Activated CD8-positive, alpha-beta memory T cell treated with anti-CD3 and anti-CD28 coated beads, Interleukin-2, amount 50 U/mL, for 1 hour (primary cell): ENCODE measurements around the gene PPM1B.
"Not testable (repeated sequence)": the region's sequence is repeated elsewhere in the genome, so short reads cannot be mapped to it uniquely, and the experiment has no call there.

Source experiments
- DNase-seq: peaks from one replicate; pipeline ENCODE4 v3.0.0-alpha.2; 2020; ENCODE audit errors: extremely low read depth

The PPM1B gene

DNA sequence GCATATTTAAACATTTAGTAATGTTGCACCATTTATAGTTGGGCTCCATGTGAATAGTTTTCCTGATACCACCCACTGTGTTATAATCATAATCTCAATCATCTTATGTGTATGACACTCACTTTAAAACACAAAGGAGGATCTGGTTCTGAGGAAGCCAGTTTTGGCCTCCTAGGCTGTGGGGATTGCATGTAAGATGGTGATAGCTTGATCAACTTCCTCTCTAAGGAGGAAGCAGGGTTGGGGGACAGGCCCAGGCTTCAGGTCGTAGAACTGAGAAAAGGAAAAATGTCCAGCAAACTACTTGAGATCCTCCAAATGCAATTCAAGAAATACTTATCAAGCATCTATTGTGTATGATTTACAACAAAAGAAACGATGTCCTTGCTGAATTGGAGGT is 4.9 kb upstream of the PPM1B start:
- DNase-seq = no peak

GRCh38 chr2:44164617-44165016 is 4.1 kb upstream of the PPM1B start:
- DNase-seq = no peak

GRCh38 chr2:44166096-44166495 is 2.6 kb upstream of the PPM1B start:
- DNase-seq = no peak

- DNase-seq = no peak
Observed at GRCh38 chr2:44167311-44167907, 1.3 kb upstream of the PPM1B start.

DNA sequence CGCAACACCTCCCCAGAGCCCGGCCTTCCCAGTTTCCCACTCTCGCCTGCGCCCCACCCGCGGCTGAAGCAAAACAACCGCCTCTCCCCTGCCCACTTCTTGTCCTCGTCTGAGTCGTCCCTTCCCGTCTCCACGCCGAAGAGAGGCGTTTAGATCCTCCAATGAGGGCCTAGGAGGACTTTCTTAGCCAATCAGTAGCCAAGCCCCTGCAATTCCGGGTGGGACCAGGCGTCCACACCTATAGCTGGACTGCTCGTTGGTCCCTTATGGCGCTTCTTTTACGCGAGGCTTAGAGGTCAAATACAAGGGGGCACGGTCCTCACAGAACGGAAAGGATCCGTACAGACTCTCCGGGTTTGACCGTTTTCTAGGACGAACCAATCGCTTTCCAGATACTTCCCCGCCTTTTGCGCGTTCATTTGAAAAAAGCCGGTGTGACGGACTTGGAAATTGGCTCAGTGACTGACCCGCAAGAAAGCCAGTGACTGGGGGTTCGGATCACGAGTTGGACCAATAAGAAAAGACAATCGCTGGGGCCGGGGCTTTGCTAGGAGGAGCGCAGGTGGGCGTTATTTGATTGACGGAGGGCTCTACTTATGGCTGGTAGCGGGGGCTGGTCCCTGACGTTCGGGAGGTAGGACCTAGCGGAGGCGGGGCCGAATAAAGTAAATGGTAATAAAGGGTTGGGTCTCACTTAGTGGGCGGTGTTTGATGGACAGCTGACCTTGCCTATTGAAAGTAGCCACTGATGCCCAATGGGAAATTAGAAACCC is 581 bp upstream of the PPM1B start:
- DNase-seq = peak; percentile 98

DNA sequence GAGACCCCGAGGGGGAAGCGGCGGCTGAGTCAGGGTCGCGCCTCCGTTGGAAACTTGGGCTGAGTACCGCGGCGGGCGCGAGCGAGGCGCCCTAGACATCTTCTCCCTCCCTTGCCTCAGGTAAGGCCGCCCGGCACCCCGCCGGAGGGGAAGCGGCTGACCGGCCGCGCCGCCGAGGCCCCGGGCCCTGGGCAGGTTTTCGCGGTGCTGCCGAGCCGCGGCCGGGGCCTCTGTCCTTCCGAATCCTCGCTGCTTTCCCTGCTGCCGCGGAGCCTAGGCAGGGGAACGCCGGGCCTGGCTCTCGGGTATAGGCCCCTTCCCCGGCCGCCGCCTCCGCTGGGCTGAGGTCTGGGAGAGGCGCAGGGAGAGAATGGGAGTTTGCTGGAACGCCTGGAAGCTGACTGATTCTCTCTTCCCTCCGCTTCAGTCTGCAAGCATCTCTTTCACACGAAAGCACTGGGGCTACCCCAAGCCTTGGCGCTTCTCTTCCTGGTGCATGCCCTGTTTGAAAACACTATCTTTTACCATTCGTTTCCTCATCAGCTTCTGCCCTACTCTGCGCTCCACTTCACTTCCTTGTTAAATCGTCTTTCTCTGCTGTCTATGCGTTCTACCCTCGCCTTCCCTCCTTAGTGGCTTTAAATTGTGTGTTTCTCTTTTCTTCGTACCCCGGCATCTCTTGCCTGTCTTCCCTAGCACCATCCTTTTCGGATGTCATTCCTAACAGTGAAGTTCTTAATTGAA is 652 bp downstream of the PPM1B start:
- DNase-seq = no peak

DNA sequence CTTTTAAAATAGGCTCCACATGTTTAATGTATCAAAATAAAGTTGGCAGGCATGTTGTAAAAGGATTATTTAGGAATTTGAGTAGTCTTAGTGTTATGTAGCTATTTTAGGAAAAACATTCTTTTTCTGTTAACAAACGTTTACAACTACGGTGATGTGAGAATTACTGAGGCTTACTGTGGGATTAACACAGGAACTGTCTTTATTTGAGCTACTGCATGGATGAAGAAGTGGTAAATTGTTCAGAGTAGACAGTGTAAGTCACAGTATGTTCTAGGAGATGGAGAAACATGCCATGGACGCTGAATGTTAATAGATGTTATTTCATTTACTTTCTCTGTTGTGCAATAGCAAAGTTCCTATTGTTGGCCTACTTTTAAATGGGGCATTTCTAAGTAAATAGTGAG is 1.6 kb downstream of the PPM1B start:
- no peak for DNase-seq

- no peak for DNase-seq
Observed at GRCh38 chr2:44171018-44171417, 2.3 kb downstream of the PPM1B start.

DNA sequence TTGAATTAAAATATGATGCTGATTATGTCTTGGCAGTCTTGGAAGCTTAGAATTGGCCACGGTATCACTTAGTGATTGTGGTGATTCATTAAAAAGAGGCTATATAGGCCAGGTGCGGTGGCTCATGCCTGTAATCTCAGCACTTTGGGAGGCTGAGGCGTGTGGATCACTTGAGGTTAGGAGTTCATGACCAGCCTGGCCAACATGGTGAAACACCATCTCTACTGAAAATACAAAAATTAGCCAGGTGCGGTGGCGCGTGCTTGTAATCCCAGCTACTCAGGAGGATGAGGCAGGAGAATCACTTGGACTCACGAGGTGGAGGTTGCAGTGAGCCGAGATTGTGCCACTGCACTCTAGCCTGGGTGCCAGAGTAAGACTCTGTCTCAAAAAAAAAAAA is 2.8 kb downstream of the PPM1B start:
- not testable (repeated sequence) for DNase-seq

DNA sequence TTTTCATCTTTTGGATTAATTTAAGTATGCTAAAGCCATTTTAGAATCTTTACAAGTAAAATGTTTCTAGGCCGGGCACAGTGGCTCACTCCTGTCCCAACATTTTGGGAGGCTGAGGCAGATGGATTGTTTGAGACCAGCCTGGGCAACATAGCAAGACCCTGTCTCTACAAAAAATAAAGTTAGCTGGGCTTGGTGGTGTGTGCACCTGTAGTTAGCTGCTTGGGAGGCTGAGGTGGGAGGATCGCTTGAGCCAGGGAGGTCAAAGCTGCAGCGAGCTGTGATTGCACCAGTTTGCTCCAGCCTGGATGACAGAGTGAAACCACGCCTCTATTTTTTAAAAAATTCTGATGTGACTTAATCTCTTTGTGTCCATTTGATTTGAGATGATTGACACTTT is 3.9 kb downstream of the PPM1B start:
- no peak for DNase-seq

GRCh38 chr2:44178950-44179349 is 10.3 kb downstream of the PPM1B start:
- DNase-seq = no peak

GRCh38 chr2:44181648-44182047 is 13.0 kb downstream of the PPM1B start:
- DNase-seq = no peak

- DNase-seq = no peak
Observed at GRCh38 chr2:44184106-44184505, 15.4 kb downstream of the PPM1B start.

DNA sequence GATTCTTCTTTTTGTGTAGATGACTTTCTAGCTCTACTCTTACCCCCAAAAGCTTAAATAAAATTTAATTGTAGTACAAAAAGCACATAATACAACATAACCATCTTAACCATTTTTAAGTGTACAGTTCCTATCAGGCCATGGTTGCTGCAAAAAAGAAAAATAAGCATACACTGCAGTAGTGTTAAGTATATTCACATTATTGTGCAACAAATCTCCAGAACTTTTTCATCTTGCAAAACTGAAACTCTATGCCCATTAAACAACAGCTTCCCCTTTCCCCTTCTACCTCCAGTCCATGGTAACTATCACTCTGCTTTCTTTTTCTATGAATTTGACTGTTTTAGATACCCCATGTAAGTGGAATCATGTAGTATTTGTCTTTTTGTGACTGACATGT is 18.1 kb downstream of the PPM1B start:
- no peak for DNase-seq

GRCh38 chr2:44187251-44187650 is 18.6 kb downstream of the PPM1B start:
- DNase-seq = no peak

DNA sequence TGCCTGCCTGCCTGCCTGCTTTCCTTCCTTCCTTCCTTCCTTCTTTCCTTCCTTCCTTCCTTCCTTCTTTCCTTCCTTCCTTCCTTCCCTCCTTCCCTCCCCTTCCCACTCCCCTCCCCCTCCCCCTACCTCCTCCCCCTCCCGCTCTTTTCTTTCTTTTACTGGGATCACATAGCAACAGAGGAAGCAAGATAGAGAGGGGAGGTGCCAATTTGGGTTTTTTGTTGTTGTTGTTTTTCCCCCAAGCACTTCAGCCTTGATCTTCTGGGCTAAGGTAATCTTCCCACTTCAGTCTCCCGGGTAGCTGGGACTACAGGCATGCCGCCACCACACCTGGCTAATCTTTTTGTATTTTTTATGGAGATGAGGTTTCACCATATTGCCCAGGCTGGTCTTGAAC is 20.0 kb downstream of the PPM1B start:
- no peak for DNase-seq

- DNase-seq = no peak
Observed at GRCh38 chr2:44189104-44189503, 20.4 kb downstream of the PPM1B start.

GRCh38 chr2:44190526-44190925 is 21.9 kb downstream of the PPM1B start:
- DNase-seq = no peak

GRCh38 chr2:44191739-44192138 is 23.1 kb downstream of the PPM1B start:
- no peak for DNase-seq

- DNase-seq = no peak
Observed at GRCh38 chr2:44192646-44193045, 24.0 kb downstream of the PPM1B start.

DNA sequence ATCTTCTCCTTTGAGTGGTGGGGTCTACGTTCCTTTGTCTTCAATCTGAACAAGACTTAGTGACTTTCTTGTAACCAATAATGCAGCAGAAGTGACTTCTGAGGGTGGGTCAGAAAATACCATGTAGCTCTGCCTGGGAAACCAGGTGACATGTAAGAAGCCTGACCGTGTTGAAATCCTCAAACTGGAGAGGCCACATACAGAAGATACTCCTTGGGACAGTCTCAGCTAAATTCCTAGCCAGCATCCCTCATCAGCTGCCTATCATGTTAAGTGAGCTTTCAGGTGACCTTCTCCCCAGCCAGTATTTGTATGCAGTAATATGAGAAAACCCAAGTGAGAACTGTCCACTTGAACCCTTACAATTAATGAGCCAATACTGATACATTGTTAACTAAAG is 27.0 kb downstream of the PPM1B start:
- no peak for DNase-seq

GRCh38 chr2:44197816-44198215 is 29.1 kb downstream of the PPM1B start:
- no peak for DNase-seq

GRCh38 chr2:44200011-44200410 is 31.3 kb downstream of the PPM1B start:
- no peak for DNase-seq
